ENCODE results near the gene RNF150.

RNF150 gene

DNA sequence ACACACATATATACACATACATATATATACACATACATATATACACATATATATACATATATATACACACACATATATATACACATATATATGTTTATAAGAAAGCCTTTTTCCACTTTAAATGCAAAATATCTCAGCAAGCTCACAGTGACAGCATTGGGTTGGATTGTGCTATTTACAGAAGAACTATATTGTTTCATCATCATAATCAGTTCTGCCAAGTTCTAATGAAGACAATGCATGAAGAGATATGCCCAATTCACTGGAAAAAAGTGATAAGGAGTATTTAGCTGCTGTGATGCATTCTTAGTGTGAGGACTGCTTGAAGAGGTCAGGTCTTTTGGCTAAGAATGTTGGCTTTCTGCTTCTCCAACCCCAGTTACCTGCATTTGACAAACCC lies 54.4 kb downstream of the RNF150 start:
- TF ChIP-seq YY1 (IDR thresholded peaks at IDR 0.05; ENCODE audit: insufficient read depth, insufficient read length) (no peak), ZNF274 (IDR thresholded peaks at IDR 0.05; ENCODE audit: low read depth, low read length) (no peak), SUZ12 (IDR thresholded peaks at IDR 0.05; ENCODE audit: extremely low read depth, insufficient read depth, insufficient read length) (no peak)
- H3K9me3 ChIP-seq (ENCODE audit: insufficient read depth, low read length), result no peaks in the 10 kb centered on the region
- no peak for DNase-seq (ENCODE audit: low read depth, low spot score)
- no peak overlapping the region for H3K9ac ChIP-seq (ENCODE audit: insufficient read length, low read depth)
- no peak overlapping the region for H3K4me3 ChIP-seq (ENCODE audit: insufficient read length, low read depth)
- H3K4me1 ChIP-seq (ENCODE audit: insufficient read depth, insufficient read length), result no peaks in the 10 kb centered on the region
- no peaks in the 10 kb centered on the region for H3K36me3 ChIP-seq (ENCODE audit: insufficient read depth, insufficient read length, low read length)
- no peaks in the 10 kb centered on the region for H3K27me3 ChIP-seq (ENCODE audit: insufficient read depth, insufficient read length)

- TF ChIP-seq ZNF274 (IDR thresholded peaks at IDR 0.05; ENCODE audit: low read depth, low read length), result no peak
- no peak for TF ChIP-seq YY1 (IDR thresholded peaks at IDR 0.05; ENCODE audit: insufficient read depth, insufficient read length)
- no peak for TF ChIP-seq SUZ12 (IDR thresholded peaks at IDR 0.05; ENCODE audit: extremely low read depth, insufficient read depth, insufficient read length)
- Histone ChIP-seq H3K9me3 (ENCODE audit: insufficient read depth, low read length) (no peaks in the 10 kb centered on the region), H3K9ac (ENCODE audit: insufficient read length, low read depth) (no peak overlapping the region), H3K27me3 (ENCODE audit: insufficient read depth, insufficient read length) (no peaks in the 10 kb centered on the region), H3K4me3 (ENCODE audit: insufficient read length, low read depth) (no peak overlapping the region), H3K4me1 (ENCODE audit: insufficient read depth, insufficient read length) (no peaks in the 10 kb centered on the region), H3K36me3 (ENCODE audit: insufficient read depth, insufficient read length, low read length) (no peaks in the 10 kb centered on the region)
- no peak for DNase-seq (ENCODE audit: low read depth, low spot score)
Measured at GRCh38 chr4:141077611-141078225, 55.6 kb downstream of the RNF150 start.

- no peaks in the 10 kb centered on the region for H3K36me3 ChIP-seq (ENCODE audit: insufficient read depth, insufficient read length, low read length)
- H3K4me1 ChIP-seq (ENCODE audit: insufficient read depth, insufficient read length), result no peaks in the 10 kb centered on the region
- H3K9me3 ChIP-seq (ENCODE audit: insufficient read depth, low read length), result no peaks in the 10 kb centered on the region
- DNase-seq (ENCODE audit: low read depth, low spot score), result no peak
- no peak overlapping the region for H3K9ac ChIP-seq (ENCODE audit: insufficient read length, low read depth)
- TF ChIP-seq ZNF274 (IDR thresholded peaks at IDR 0.05; ENCODE audit: low read depth, low read length) (no peak), SUZ12 (IDR thresholded peaks at IDR 0.05; ENCODE audit: extremely low read depth, insufficient read depth, insufficient read length) (no peak), YY1 (IDR thresholded peaks at IDR 0.05; ENCODE audit: insufficient read depth, insufficient read length) (no peak)
- H3K4me3 ChIP-seq (ENCODE audit: insufficient read length, low read depth), result no peak overlapping the region
- no peaks in the 10 kb centered on the region for H3K27me3 ChIP-seq (ENCODE audit: insufficient read depth, insufficient read length)
Measured at GRCh38 chr4:141075553-141075952, 57.7 kb downstream of the RNF150 start.

DNA sequence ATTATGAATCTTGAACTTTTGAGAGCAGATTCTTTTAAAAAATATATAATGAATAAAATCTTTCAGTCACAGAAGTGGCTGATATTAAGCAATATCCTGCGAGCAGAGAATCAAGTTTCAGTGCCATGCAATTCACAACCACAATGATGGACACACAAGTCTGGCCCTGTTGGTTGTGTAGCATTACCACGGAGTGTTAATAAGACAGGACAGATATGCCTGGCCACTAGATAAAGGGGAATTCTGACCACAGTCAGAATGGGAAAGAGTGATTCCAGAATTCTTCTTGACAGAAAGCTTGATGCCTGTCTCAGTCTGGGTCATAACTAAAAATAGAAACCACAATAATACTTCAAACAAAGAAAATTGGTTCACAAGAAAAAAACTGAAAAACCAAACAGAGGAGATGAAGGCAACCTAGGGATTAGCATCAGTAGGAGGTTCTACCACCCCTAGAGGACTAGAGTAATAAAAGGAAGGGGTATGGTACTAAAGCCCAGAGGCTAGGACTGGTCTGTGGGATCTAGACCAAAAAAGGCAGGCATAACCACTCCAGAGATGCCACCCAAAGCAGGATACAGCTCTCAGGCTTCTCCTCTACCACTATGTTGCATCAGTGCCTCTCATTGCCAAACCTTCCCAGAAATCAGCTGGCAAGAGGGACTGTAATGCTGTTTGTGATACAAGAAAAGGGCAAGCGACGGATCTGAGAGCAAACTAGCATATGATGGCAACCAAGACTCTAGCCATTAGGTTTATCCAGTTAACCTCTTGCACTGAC lies 59.0 kb downstream of the RNF150 start:
- Histone ChIP-seq H3K4me1 (ENCODE audit: insufficient read depth, insufficient read length) (no peaks in the 10 kb centered on the region), H3K9ac (ENCODE audit: insufficient read length, low read depth) (no peak overlapping the region), H3K9me3 (ENCODE audit: insufficient read depth, low read length) (no peaks in the 10 kb centered on the region), H3K4me3 (ENCODE audit: insufficient read length, low read depth) (no peak overlapping the region), H3K27me3 (ENCODE audit: insufficient read depth, insufficient read length) (no peaks in the 10 kb centered on the region), H3K36me3 (ENCODE audit: insufficient read depth, insufficient read length, low read length) (no peaks in the 10 kb centered on the region)
- no peak for DNase-seq (ENCODE audit: low read depth, low spot score)
- TF ChIP-seq YY1 (IDR thresholded peaks at IDR 0.05; ENCODE audit: insufficient read depth, insufficient read length), result no peak
- no peak for TF ChIP-seq ZNF274 (IDR thresholded peaks at IDR 0.05; ENCODE audit: low read depth, low read length)
- TF ChIP-seq SUZ12 (IDR thresholded peaks at IDR 0.05; ENCODE audit: extremely low read depth, insufficient read depth, insufficient read length), result no peak

- H3K9ac ChIP-seq (ENCODE audit: insufficient read length, low read depth), result no peak overlapping the region
- no peaks in the 10 kb centered on the region for H3K4me1 ChIP-seq (ENCODE audit: insufficient read depth, insufficient read length)
- H3K27me3 ChIP-seq (ENCODE audit: insufficient read depth, insufficient read length), result no peaks in the 10 kb centered on the region
- H3K36me3 ChIP-seq (ENCODE audit: insufficient read depth, insufficient read length, low read length), result no peaks in the 10 kb centered on the region
- no peak for DNase-seq (ENCODE audit: low read depth, low spot score)
- H3K4me3 ChIP-seq (ENCODE audit: insufficient read length, low read depth), result no peak overlapping the region
- no peaks in the 10 kb centered on the region for H3K9me3 ChIP-seq (ENCODE audit: insufficient read depth, low read length)
- no peak for TF ChIP-seq YY1 (IDR thresholded peaks at IDR 0.05; ENCODE audit: insufficient read depth, insufficient read length)
- no peak for TF ChIP-seq SUZ12 (IDR thresholded peaks at IDR 0.05; ENCODE audit: extremely low read depth, insufficient read depth, insufficient read length)
- no peak for TF ChIP-seq ZNF274 (IDR thresholded peaks at IDR 0.05; ENCODE audit: low read depth, low read length)
Measured at GRCh38 chr4:141066690-141067089, 66.6 kb downstream of the RNF150 start.

GRCh38 chr4:141065872-141066271 lies 67.4 kb downstream of the RNF150 start:
- H3K9me3 ChIP-seq (ENCODE audit: insufficient read depth, low read length), result no peaks in the 10 kb centered on the region

GRCh38 chr4:141062651-141063050 lies 70.6 kb downstream of the RNF150 start:
- Histone ChIP-seq H3K4me1 (ENCODE audit: insufficient read depth, insufficient read length) (no peaks in the 10 kb centered on the region), H3K27me3 (ENCODE audit: insufficient read depth, insufficient read length) (no peaks in the 10 kb centered on the region), H3K4me3 (ENCODE audit: insufficient read length, low read depth) (no peak overlapping the region), H3K36me3 (ENCODE audit: insufficient read depth, insufficient read length, low read length) (no peaks in the 10 kb centered on the region), H3K9ac (ENCODE audit: insufficient read length, low read depth) (no peak overlapping the region), H3K9me3 (ENCODE audit: insufficient read depth, low read length) (no peaks in the 10 kb centered on the region)
- no peak for DNase-seq (ENCODE audit: low read depth, low spot score)
- TF ChIP-seq ZNF274 (IDR thresholded peaks at IDR 0.05; ENCODE audit: low read depth, low read length) (no peak), SUZ12 (IDR thresholded peaks at IDR 0.05; ENCODE audit: extremely low read depth, insufficient read depth, insufficient read length) (no peak), YY1 (IDR thresholded peaks at IDR 0.05; ENCODE audit: insufficient read depth, insufficient read length) (no peak)

More at GRCh38 chr4:141065872-141066271, 67.4 kb downstream of the RNF150 start:
- H3K9ac ChIP-seq (ENCODE audit: insufficient read length, low read depth), result no peak overlapping the region
- TF ChIP-seq SUZ12 (IDR thresholded peaks at IDR 0.05; ENCODE audit: extremely low read depth, insufficient read depth, insufficient read length) (no peak), YY1 (IDR thresholded peaks at IDR 0.05; ENCODE audit: insufficient read depth, insufficient read length) (no peak), ZNF274 (IDR thresholded peaks at IDR 0.05; ENCODE audit: low read depth, low read length) (no peak)
- no peak for DNase-seq (ENCODE audit: low read depth, low spot score)
- H3K4me3 ChIP-seq (ENCODE audit: insufficient read length, low read depth), result no peak overlapping the region
- H3K27me3 ChIP-seq (ENCODE audit: insufficient read depth, insufficient read length), result no peaks in the 10 kb centered on the region
- no peaks in the 10 kb centered on the region for H3K36me3 ChIP-seq (ENCODE audit: insufficient read depth, insufficient read length, low read length)
- H3K4me1 ChIP-seq (ENCODE audit: insufficient read depth, insufficient read length), result no peaks in the 10 kb centered on the region

All from NT2/D1 (cell line).